ENCODE data around the gene PRM3. TPM values are rescaled to one million over a fixed set of nuclear protein-coding genes. Genes with fewer than 3 reads are reported as not detected.

PRM3 gene
- total and polyA plus RNA-seq, 4 donors = not detected

GRCh38 chr16:11248133-11248532, 25.3 kb downstream of the PRM3 start:
- no peak for DNase-seq (ENCODE audit: low spot score)
- no peak overlapping the region for H3K27ac ChIP-seq (ENCODE audit: low read depth in 1 of 2, low read length in 2 of 2)
- TF ChIP-seq FOXA1 (IDR thresholded peaks at IDR 0.05) (no peak), HNF4A (conservative IDR thresholded peaks at IDR 0.05) (no peak), FOXA2 (IDR thresholded peaks at IDR 0.05) (no peak), SP1 (IDR thresholded peaks at IDR 0.05) (no peak), CTCF (IDR thresholded peaks at IDR 0.05; ENCODE audit: low read depth, low read length, missing input control) (no peak), ZBTB33 (IDR thresholded peaks at IDR 0.05) (no peak), RXRA (IDR thresholded peaks at IDR 0.05) (no peak), HNF4G (IDR thresholded peaks at IDR 0.05) (no peak), YY1 (IDR thresholded peaks at IDR 0.05) (no peak), RAD21 (IDR thresholded peaks at IDR 0.05) (no peak), TAF1 (conservative IDR thresholded peaks at IDR 0.05) (no peak), JUND (IDR thresholded peaks at IDR 0.05) (no peak), GABPA (IDR thresholded peaks at IDR 0.05 in 1 of 2, conservative IDR thresholded peaks at IDR 0.05 in 1 of 2) (no peak), REST (IDR thresholded peaks at IDR 0.05) (no peak)
- TF ChIP-seq, protein P1, sequence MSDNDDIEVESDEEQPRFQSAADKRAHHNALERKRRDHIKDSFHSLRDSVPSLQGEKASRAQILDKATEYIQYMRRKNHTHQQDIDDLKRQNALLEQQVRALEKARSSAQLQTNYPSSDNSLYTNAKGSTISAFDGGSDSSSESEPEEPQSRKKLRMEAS (IDR thresholded peaks at IDR 0.05) = no peak
- 95% methylated on average over 8 of the region's 8 CpGs for WGBS
- H3K9me3 ChIP-seq (ENCODE audit: control insufficient read depth in 4 of 4, low read length in 3 of 4) = no peaks in the 10 kb centered on the region
- H3K27me3 ChIP-seq (ENCODE audit: control insufficient read depth in 4 of 4, insufficient read depth in 4 of 4, low read length in 3 of 4) = no peaks in the 10 kb centered on the region
- peaks cover 4 to 14% (median 10%) of the 10 kb centered on the region in 4 donors for H3K4me1 ChIP-seq (ENCODE audit: control insufficient read depth in 4 of 4, insufficient read depth in 4 of 4, low read length in 3 of 4)
- no peak overlapping the region for H3K4me3 ChIP-seq (ENCODE audit: low read depth in 1 of 3, low read length in 3 of 3)
- no peak overlapping the region for H3K9ac ChIP-seq (ENCODE audit: low read depth in 1 of 2, low read length in 2 of 2)
- H3K36me3 ChIP-seq (ENCODE audit: control insufficient read depth in 4 of 4, insufficient read depth in 3 of 4, low read depth in 1 of 4, low read length in 3 of 4) = peaks cover 0 to 1% (median 0%) of the 10 kb centered on the region in 4 donors

DNA sequence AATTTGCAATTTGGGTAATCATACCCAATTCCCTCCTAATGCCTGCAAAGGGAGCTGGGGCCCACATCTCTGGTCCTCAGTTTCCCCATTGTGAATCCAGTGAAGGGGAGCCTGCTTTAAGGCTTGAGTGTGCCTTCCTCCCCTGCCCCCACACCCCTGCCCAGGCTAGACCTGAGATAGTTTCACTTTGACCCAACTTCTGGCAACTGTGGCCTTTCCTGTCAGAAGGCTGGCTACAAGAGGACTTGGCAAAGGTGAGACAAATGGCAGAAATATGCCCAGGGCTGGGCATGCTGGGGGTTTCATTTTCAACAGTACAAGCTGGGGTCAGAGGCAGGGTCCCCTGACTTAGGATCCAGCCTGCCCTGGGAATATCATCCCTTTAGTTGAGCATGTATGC, 27.4 kb downstream of the PRM3 start:
- Histone ChIP-seq H3K4me3 (ENCODE audit: low read depth in 1 of 3, low read length in 3 of 3) (no peak overlapping the region), H3K9ac (ENCODE audit: low read depth in 1 of 2, low read length in 2 of 2) (no peak overlapping the region), H3K36me3 (ENCODE audit: control insufficient read depth in 4 of 4, insufficient read depth in 3 of 4, low read depth in 1 of 4, low read length in 3 of 4) (no peaks in the 10 kb centered on the region), H3K4me1 (ENCODE audit: control insufficient read depth in 4 of 4, insufficient read depth in 4 of 4, low read length in 3 of 4) (peaks cover 4 to 14% (median 10%) of the 10 kb centered on the region in 4 donors), H3K9me3 (ENCODE audit: control insufficient read depth in 4 of 4, low read length in 3 of 4) (no peaks in the 10 kb centered on the region), H3K27me3 (ENCODE audit: control insufficient read depth in 4 of 4, insufficient read depth in 4 of 4, low read length in 3 of 4) (no peaks in the 10 kb centered on the region), H3K27ac (ENCODE audit: low read depth in 1 of 2, low read length in 2 of 2) (no peak overlapping the region)
- DNase-seq (ENCODE audit: low spot score) = no peak
- TF ChIP-seq RAD21 (IDR thresholded peaks at IDR 0.05) (no peak), SP1 (IDR thresholded peaks at IDR 0.05) (no peak), TAF1 (conservative IDR thresholded peaks at IDR 0.05) (no peak), REST (IDR thresholded peaks at IDR 0.05) (no peak), HNF4A (conservative IDR thresholded peaks at IDR 0.05) (peak; percentile 6 to 8)
